IMR-90 (cell line): ENCODE data around the gene SASH1. TPM values are rescaled to one million over a fixed set of nuclear protein-coding genes. Genes with fewer than 3 reads are reported as not detected.

Source experiments
- ATAC-seq: fragments of 200-7000 bp; cut with Tn5 transposase; 2 replicates; pipeline ENCODE4 v1.9.1; 2020; ENCODE audit warnings: low read depth, mild to moderate bottlenecking, moderate library complexity
- BruUV-seq: library from RNA; stranded (reverse); fragments of 400-500 nt; replicated peaks from 2 replicates; lab custom pipeline; 2021; lab: Mats Ljungman, UMichigan
- CTCF ChIA-PET: fragments of 300-600 bp; formaldehyde crosslinking; extraction: SDS; loops from one replicate; lab custom pipeline; 2021; ENCODE audit warnings: antibody characterized with exemption; lab: Yijun Ruan, JAX
- POLR2A ChIA-PET: fragments of 300-600 bp; sonication (Branson Sonifier 250); formaldehyde crosslinking; loops from one replicate; lab custom pipeline; 2022; ENCODE audit warnings: antibody characterized with exemption; ENCODE audit not compliant: unreplicated experiment; lab: Charles Lee
- DNase-seq: peaks from one replicate; pipeline ENCODE4 v3.0.0; 2013
- H2AFZ ChIP-seq: replicated peaks from 2 replicates; pipeline ENCODE3; 2013; ENCODE audit warnings: low read length, mild to moderate bottlenecking; ENCODE audit not compliant: poor library complexity
- H2AK5ac ChIP-seq: 2 replicates; pipeline ENCODE4 v1.6.1; 2013; ENCODE audit warnings: low read depth, low read length, inconsistent platforms
- H2AK9ac ChIP-seq: replicated peaks from 2 replicates; pipeline ENCODE3; 2013; ENCODE audit warnings: mild to moderate bottlenecking, low read depth, low read length, moderate library complexity; ENCODE audit not compliant: poor library complexity
- H2BK120ac ChIP-seq: 2 replicates; pipeline ENCODE4 v1.6.1; 2013; ENCODE audit warnings: low read depth, low read length, inconsistent platforms
- H2BK15ac ChIP-seq: 3 replicates; pipeline ENCODE4 v1.6.1; 2013; ENCODE audit warnings: low read depth, low read length, inconsistent platforms
- H2BK20ac ChIP-seq: 2 replicates; pipeline ENCODE4 v1.6.1; 2013; ENCODE audit warnings: low read depth, mild to moderate bottlenecking, inconsistent platforms, low read length, moderate library complexity
- H2BK5ac ChIP-seq: 2 replicates; pipeline ENCODE4 v1.6.1; 2013; ENCODE audit warnings: mild to moderate bottlenecking, low read depth, low read length, inconsistent platforms; ENCODE audit not compliant: poor library complexity, severe bottlenecking
- H3K14ac ChIP-seq: replicated peaks from 2 replicates; pipeline ENCODE4 v1.6.1; 2013; ENCODE audit warnings: low read depth, low read length, inconsistent platforms
- H3K18ac ChIP-seq: 2 replicates; pipeline ENCODE4 v1.6.1; 2013; ENCODE audit warnings: low read depth, low read length, control low read depth
- H3K23ac ChIP-seq: 2 replicates; pipeline ENCODE4 v1.6.1; 2013; ENCODE audit warnings: low read depth, low read length, inconsistent platforms
- H3K27ac ChIP-seq: 2 replicates; pipeline ENCODE4 v1.5.1; 2013; ENCODE audit warnings: mild to moderate bottlenecking, control low read depth, low read length; ENCODE audit not compliant: insufficient read depth
- H3K27me3 ChIP-seq: 2 replicates; pipeline ENCODE4 v1.6.1; 2013; ENCODE audit warnings: low read length; ENCODE audit not compliant: control insufficient read depth, insufficient read depth
- H3K36me3 ChIP-seq: 2 replicates; pipeline ENCODE4 v1.6.1; 2013; ENCODE audit warnings: low read length, mixed read lengths; ENCODE audit not compliant: control insufficient read depth, insufficient read depth
- H3K4ac ChIP-seq: 2 replicates; pipeline ENCODE4 v1.6.1; 2013; ENCODE audit warnings: low read depth, low read length, inconsistent platforms
- H3K4me1 ChIP-seq: 2 replicates; pipeline ENCODE4 v1.6.1; 2013; ENCODE audit warnings: low read length, mixed read lengths; ENCODE audit not compliant: control insufficient read depth, insufficient read depth
- H3K4me2 ChIP-seq: 2 replicates; pipeline ENCODE4 v1.6.1; 2013; ENCODE audit warnings: low read depth, mild to moderate bottlenecking, control low read depth, low read length, moderate library complexity
- H3K4me3 ChIP-seq: 2 replicates; pipeline ENCODE4 v1.5.1; 2013; ENCODE audit warnings: low read depth, mild to moderate bottlenecking, control low read depth, low read length, moderate library complexity; ENCODE audit not compliant: insufficient read depth
- H3K56ac ChIP-seq: 2 replicates; pipeline ENCODE4 v1.6.1; 2013; ENCODE audit warnings: low read length, inconsistent platforms; ENCODE audit not compliant: insufficient read depth; ENCODE audit errors: extremely low read depth
- H3K79me1 ChIP-seq, 2 experiments: 2 replicates each; pipeline ENCODE4 v1.6.1; 2013; ENCODE audit warnings: low read length in 2 of 2, inconsistent platforms in 1 of 2, low read depth in 1 of 2
- H3K9ac ChIP-seq: 2 replicates; pipeline ENCODE4 v1.6.1; 2013; ENCODE audit warnings: low read depth, low read length, control low read depth
- H3K9me1 ChIP-seq: 2 replicates; pipeline ENCODE4 v1.6.1; 2013; ENCODE audit warnings: low read length, inconsistent platforms; ENCODE audit not compliant: insufficient read depth
- H3K9me3 ChIP-seq: 2 replicates; pipeline ENCODE4 v1.6.1; 2013; ENCODE audit warnings: low read length; ENCODE audit not compliant: control insufficient read depth, insufficient read depth
- H4K20me1 ChIP-seq: 2 replicates; pipeline ENCODE4 v1.6.1; 2013; ENCODE audit warnings: low read length, inconsistent platforms; ENCODE audit not compliant: insufficient read depth
- H4K5ac ChIP-seq: 2 replicates; pipeline ENCODE4 v1.6.1; 2013; ENCODE audit warnings: mild to moderate bottlenecking, low read depth, low read length, control low read depth
- H4K8ac ChIP-seq, 2 experiments: 2 replicates each; pipeline ENCODE4 v1.6.1; 2013; ENCODE audit warnings: low read depth in 2 of 2, low read length in 2 of 2, control low read depth in 1 of 2, inconsistent platforms in 1 of 2
- H4K91ac ChIP-seq: 2 replicates; pipeline ENCODE4 v1.6.1; 2013; ENCODE audit warnings: low read depth, low read length, inconsistent platforms; ENCODE audit not compliant: insufficient read depth
- BHLHE40 ChIP-seq: fragments of 150-350 bp; IDR thresholded peaks from 2 replicates; pipeline ENCODE4 v1.6.1; 2016; ENCODE audit warnings: mild to moderate bottlenecking, low read depth, low read length
- CEBPB ChIP-seq: IDR thresholded peaks from 2 replicates; pipeline ENCODE4 v1.6.1; 2012; ENCODE audit warnings: low read depth, low read length, improper control_type of control experiment
- CHD1 ChIP-seq: IDR thresholded peaks from 2 replicates; pipeline ENCODE4 v1.6.1; 2012; ENCODE audit warnings: low read depth, low read length, improper control_type of control experiment
- CTCF ChIP-seq: conservative IDR thresholded peaks from 2 replicates; pipeline ENCODE4 v1.5.1; 2012; ENCODE audit warnings: mild to moderate bottlenecking, low read depth, low read length, improper control_type of control experiment
- ELK1 ChIP-seq: fragments of 150-350 bp; IDR thresholded peaks from 2 replicates; pipeline ENCODE4 v1.6.1; 2016; ENCODE audit warnings: low read depth, mild to moderate bottlenecking, low read length, moderate library complexity, borderline replicate concordance
- FOS ChIP-seq: fragments of 150-350 bp; IDR thresholded peaks from 2 replicates; pipeline ENCODE4 v1.6.1; 2016; ENCODE audit warnings: low read depth, low read length
- MAFK ChIP-seq: IDR thresholded peaks from 2 replicates; pipeline ENCODE4 v1.6.1; 2012; ENCODE audit warnings: low read depth, low read length, improper control_type of control experiment
- MAZ ChIP-seq: IDR thresholded peaks from 2 replicates; pipeline ENCODE4 v1.6.1; 2012; ENCODE audit warnings: low read depth, mild to moderate bottlenecking, low read length, improper control_type of control experiment, moderate library complexity, borderline replicate concordance
- NFE2L2 ChIP-seq: fragments of 150-350 bp; IDR thresholded peaks from 2 replicates; pipeline ENCODE4 v1.6.1; 2016; ENCODE audit warnings: low read depth, mild to moderate bottlenecking, low read length
- POLR2A ChIP-seq: IDR thresholded peaks from 2 replicates; pipeline ENCODE4 v1.6.1; 2012; ENCODE audit warnings: mild to moderate bottlenecking, low read depth, low read length
- RCOR1 ChIP-seq: IDR thresholded peaks from 2 replicates; pipeline ENCODE4 v1.6.1; 2012; ENCODE audit warnings: mild to moderate bottlenecking, low read length, improper control_type of control experiment; ENCODE audit not compliant: insufficient replicate concordance
- RFX5 ChIP-seq: IDR thresholded peaks from 2 replicates; pipeline ENCODE4 v1.8.0; 2012; ENCODE audit warnings: low read depth, mild to moderate bottlenecking, low read length, moderate library complexity
- SMC3 ChIP-seq: fragments of 150-350 bp; IDR thresholded peaks from 2 replicates; pipeline ENCODE4 v1.6.1; 2016; ENCODE audit warnings: low read depth, mild to moderate bottlenecking, antibody characterized with exemption, low read length, moderate library complexity
- USF2 ChIP-seq: fragments of 150-350 bp; IDR thresholded peaks from 2 replicates; pipeline ENCODE4 v1.6.1; 2017; ENCODE audit warnings: mild to moderate bottlenecking, antibody characterized with exemption, low read length, low read depth
- WGBS, 2 experiments: methylation state at CpG; one replicate each; pipeline versions ENCODE4 v1.1.5 to v1.1.7; 2013; ENCODE audit warnings: missing lambda C conversion rate in 2 of 2; ENCODE audit not compliant: insufficient read length in 1 of 2; ENCODE audit errors: extremely low coverage in 2 of 2; 5-methylcytosine and 5-hydroxymethylcytosine counted together
- dilution Hi-C: fragments of 300-500 bp; cut with HindIII; formaldehyde crosslinking; loops from one replicate; pipeline ENCODE4 v1.14.3; 2018; ENCODE audit warnings: low sequenced_read_pairs; ENCODE audit not compliant: unreplicated experiment
- in situ Hi-C: fragments of 300-500 bp; cut with MboI; formaldehyde crosslinking; loops from 3 replicates; pipeline ENCODE4 v1.14.3; 2019; ENCODE audit warnings: low sequenced_read_pairs, inconsistent platforms, mixed read lengths
- intact Hi-C: fragments of 100-400 bp; cut with micrococcal nuclease; formaldehyde crosslinking; loops from 2 replicates; pipeline ENCODE4 v1.10.0; 2022
- polyA plus RNA-seq, 3 experiments: library from polyadenylated mRNA; depleted of rRNA; stranded (reverse); fragments of >200 nt; gene quantifications; 2 replicates each; pipeline ENCODE4 v1.2.3, GENCODE V29; 2012; ENCODE audit warnings: low replicate concordance in 1 of 3
- total RNA-seq: library from RNA; depleted of rRNA; stranded (reverse); fragments of >200 nt; gene quantifications from 2 replicates; pipeline ENCODE4 v1.2.3, GENCODE V29; 2012

The SASH1 gene
- total and polyA plus RNA-seq, 2 of the 4 experiments (the other 2 are of a cell fraction) = 11.6 to 16.5 TPM

- H2BK120ac ChIP-seq = no peak overlapping the region
- no peaks in the 10 kb centered on the region for H3K27me3 ChIP-seq
- H3K9ac ChIP-seq = no peak overlapping the region
- H4K8ac ChIP-seq = no peak overlapping the region
- H3K18ac ChIP-seq = no peak overlapping the region
- H3K23ac ChIP-seq = no peak overlapping the region
- WGBS, 2 experiments = no CpG with 5 or more reads among the region's 2 CpGs
- no peak overlapping the region for H2BK15ac ChIP-seq
- no peak overlapping the region for H3K4me2 ChIP-seq
- in situ Hi-C loops = no loop called here
- no peak overlapping the region for H4K5ac ChIP-seq
- ATAC-seq = no peak
- peaks cover 10% of the 10 kb centered on the region for H3K9me1 ChIP-seq
- H4K91ac ChIP-seq = no peak overlapping the region
- no peak overlapping the region for H3K4me3 ChIP-seq
- H3K56ac ChIP-seq = no peak overlapping the region
- H2AK5ac ChIP-seq = 0 out of 2 replicates have a peak overlapping the region, but pooled peaks have one; percentile 23
- intact Hi-C loops = no loop called here
- H2AFZ ChIP-seq = no peak overlapping the region
- CTCF ChIA-PET = no interaction called here
- DNase-seq = no peak
- H2BK5ac ChIP-seq = no peak overlapping the region
- BruUV-seq = no TSS peak
- H3K9me3 ChIP-seq = no peaks in the 10 kb centered on the region
- H4K20me1 ChIP-seq = no peaks in the 10 kb centered on the region
- H3K4me1 ChIP-seq = peaks cover 5% of the 10 kb centered on the region
- dilution Hi-C loops = no loop called here
- H2AK9ac ChIP-seq = no peak overlapping the region
- peaks cover 4 to 39% of the 10 kb centered on the region in 2 experiments; a peak in 2 of 4 replicates for H3K79me1 ChIP-seq
- no peaks in the 10 kb centered on the region for H3K36me3 ChIP-seq
- H3K4ac ChIP-seq = no peak overlapping the region
- no peak overlapping the region for H3K27ac ChIP-seq
- H2BK20ac ChIP-seq = no peak overlapping the region
- TF ChIP-seq CTCF = no peak
- TF ChIP-seq SMC3 = no peak
- TF ChIP-seq CHD1 = no peak
- TF ChIP-seq FOS = no peak
- TF ChIP-seq USF2 = no peak
- TF ChIP-seq BHLHE40 = no peak
- no peak for TF ChIP-seq MAZ
- no peak for TF ChIP-seq POLR2A
- no peak for TF ChIP-seq RFX5
- TF ChIP-seq NFE2L2 = no peak
- no peak for TF ChIP-seq RCOR1
- TF ChIP-seq MAFK = no peak
- no peak for TF ChIP-seq CEBPB
- no peak for TF ChIP-seq ELK1
- POLR2A ChIA-PET = no interaction called here
- no peak overlapping the region for H3K14ac ChIP-seq
Observed at GRCh38 chr6:148425443-148425842, 82.8 kb downstream of the SASH1 start.
